Neural cell (in vitro differentiated cells): ENCODE results near the gene ZNHIT2.

ENCODE experiments used
- EZH2 ChIP-seq: fragments of 200-600, 300-800 bp; shearing (Covaris generic), sonication (generic); IDR thresholded peaks from 2 replicates; pipeline ENCODE4 v1.6.1; 2014; ENCODE audit warnings: antibody characterized with exemption, low read length, borderline replicate concordance, mild to moderate bottlenecking; ENCODE audit not compliant: insufficient read depth, poor library complexity, severe bottlenecking
- POLR2AphosphoS5 ChIP-seq: IDR thresholded peaks from 2 replicates; pipeline ENCODE4 v1.6.1; 2012
- RAD21 ChIP-seq: fragments of 450-650 bp; conservative IDR thresholded peaks from 2 replicates; pipeline ENCODE4 v1.6.1; 2014; ENCODE audit warnings: antibody characterized with exemption, mild to moderate bottlenecking, moderate library complexity
- REST ChIP-seq: IDR thresholded peaks from 2 replicates; pipeline ENCODE4 v1.6.1; 2012; ENCODE audit warnings: borderline replicate concordance
- SMC3 ChIP-seq: fragments of 450-650 bp; conservative IDR thresholded peaks from 2 replicates; pipeline ENCODE4 v1.6.1; 2014; ENCODE audit warnings: antibody characterized with exemption, mild to moderate bottlenecking, moderate library complexity; ENCODE audit not compliant: poor library complexity
- TF ChIP-seq, protein P1 (sequence below): fragments of 450-650 bp; IDR thresholded peaks from 2 replicates; pipeline ENCODE4 v1.5.1; 2014; ENCODE audit warnings: antibody characterized with exemption, mild to moderate bottlenecking, moderate library complexity; ENCODE audit not compliant: poor library complexity, severe bottlenecking

GRCh38 chr11:65072631-65072966 is 44.9 kb downstream of the ZNHIT2 start:
- TF ChIP-seq, protein P1, sequence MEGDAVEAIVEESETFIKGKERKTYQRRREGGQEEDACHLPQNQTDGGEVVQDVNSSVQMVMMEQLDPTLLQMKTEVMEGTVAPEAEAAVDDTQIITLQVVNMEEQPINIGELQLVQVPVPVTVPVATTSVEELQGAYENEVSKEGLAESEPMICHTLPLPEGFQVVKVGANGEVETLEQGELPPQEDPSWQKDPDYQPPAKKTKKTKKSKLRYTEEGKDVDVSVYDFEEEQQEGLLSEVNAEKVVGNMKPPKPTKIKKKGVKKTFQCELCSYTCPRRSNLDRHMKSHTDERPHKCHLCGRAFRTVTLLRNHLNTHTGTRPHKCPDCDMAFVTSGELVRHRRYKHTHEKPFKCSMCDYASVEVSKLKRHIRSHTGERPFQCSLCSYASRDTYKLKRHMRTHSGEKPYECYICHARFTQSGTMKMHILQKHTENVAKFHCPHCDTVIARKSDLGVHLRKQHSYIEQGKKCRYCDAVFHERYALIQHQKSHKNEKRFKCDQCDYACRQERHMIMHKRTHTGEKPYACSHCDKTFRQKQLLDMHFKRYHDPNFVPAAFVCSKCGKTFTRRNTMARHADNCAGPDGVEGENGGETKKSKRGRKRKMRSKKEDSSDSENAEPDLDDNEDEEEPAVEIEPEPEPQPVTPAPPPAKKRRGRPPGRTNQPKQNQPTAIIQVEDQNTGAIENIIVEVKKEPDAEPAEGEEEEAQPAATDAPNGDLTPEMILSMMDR, result no peak
- TF ChIP-seq REST (no peak), POLR2AphosphoS5 (no peak), SMC3 (no peak), EZH2 (no peak), RAD21 (no peak)
